Stimulated activated CD4-positive, alpha-beta T cell treated with anti-CD3 and anti-CD28 coated beads, TNF-alpha, amount 100 ng/mL, for 1 hour (primary cell): ENCODE measurements around the gene PRTG.
"Not testable (repeated sequence)": the region's sequence is repeated elsewhere in the genome, so short reads cannot be mapped to it uniquely, and the experiment has no call there.

Experiments
- DNase-seq, 3 donors: peaks; one replicate each; pipeline ENCODE4 v3.0.0-alpha.2; 2020; ENCODE audit warnings: low read depth in 3 of 3, low spot score in 1 of 3

PRTG gene

GRCh38 chr15:55743729-55744655 is 1.0 kb upstream of the PRTG start:
- DNase-seq = no peak

DNA sequence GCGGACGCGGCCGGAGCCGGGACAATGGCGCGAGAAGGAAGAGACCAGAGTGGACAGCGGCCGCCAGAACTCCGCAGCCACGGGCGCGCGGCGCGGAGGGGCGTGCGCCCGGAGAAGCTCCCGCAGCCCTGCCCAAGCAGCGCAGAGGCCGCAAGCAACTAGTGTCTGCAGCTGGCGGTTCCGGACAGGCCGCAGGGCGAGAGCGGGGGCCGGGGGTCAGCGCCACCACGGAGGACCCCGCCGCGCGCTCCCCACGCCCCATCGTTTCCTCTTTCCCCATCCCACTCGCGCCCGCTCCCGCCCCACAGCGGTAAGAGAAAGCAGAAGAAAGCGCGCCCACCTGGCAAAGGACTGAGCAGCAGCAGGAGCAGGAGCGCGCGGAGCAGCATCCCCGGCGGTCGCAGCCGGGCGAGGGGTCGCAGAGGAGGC is 440 bp downstream of the PRTG start:
- DNase-seq = no peak

- DNase-seq = no peak
Measured at GRCh38 chr15:55741833-55742497, 987 bp downstream of the PRTG start.

DNA sequence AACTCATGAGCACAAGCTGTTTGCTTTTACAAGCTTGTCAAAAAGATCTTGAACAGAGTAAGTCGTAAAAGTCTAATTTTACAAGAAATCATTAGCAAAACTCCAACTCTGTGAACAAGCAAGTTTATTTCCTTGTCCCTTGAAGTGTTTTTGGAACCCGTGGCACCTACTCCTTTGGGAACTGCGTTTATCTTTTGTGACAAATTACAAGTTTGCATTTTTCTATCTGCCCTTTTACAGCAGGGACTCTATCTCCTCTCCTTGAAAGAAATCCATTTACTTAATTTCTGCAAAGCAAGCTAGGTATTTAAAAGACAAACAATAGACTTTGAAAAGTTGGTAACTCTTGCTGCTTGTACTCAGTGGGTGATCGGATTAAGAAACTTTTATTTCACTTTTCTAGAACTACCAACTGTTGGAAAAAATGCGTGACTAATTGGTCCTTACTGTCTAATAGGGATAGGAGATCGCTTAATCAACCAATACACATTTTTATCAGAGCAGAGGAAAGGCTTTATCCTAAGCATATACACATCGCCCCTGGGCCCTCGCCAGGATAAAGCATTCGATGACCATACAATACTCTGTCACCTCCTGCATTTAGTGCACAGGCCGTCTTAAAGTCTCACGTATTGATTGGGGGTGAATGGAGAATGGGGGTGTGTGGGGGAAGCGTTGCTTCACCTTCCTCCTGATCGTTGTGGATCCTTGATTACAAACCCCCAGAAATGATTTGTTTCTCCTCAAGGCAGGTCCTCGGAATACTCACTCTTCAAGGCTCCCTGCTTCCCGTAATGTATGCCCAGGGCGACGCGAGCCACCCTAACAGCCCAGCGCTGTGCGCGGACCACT is 1.7 kb downstream of the PRTG start:
- no peak for DNase-seq

DNA sequence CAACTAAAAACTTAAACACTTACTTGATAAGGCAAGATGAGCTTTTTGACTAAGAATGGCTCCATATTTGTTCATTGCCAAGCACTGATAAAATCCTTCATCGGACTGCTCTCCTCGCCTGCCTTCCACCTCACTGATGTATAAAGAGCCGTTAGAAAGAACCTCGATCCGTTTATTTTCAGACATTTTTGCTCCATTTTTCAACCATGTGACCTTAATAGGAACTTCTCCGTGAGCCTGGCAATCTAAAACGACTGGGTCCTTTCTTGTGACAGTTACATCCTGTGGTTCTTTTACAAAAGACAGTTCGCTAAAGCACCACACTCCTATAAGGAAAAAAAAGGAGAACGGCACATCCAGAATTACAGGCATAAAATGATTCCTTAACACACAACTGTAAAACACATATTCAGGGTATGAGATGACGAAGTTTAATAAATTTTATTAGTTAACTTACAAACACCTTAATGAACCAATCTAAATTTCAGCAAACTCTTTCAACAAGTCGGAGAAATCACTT is 2.5 kb downstream of the PRTG start:
- DNase-seq = no peak

DNA sequence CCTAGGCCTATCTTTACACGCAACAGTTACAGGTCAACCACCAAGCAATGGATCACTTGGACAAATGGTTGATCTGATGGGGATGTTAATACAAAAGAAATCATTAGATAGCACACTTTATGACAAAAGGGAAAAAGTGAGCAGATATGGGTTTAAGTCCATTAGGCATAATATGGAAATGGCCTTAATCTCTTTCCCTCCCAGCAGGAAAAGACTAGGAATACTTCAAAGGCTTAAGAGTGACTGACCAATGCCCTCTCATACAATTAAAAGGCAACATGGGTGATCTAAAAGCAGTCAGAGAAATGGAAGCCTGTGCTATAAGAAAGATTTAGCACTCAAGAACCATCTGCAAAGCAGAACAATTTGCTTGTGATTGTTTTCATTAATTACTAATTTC is 3.3 kb downstream of the PRTG start:
- no peak for DNase-seq

DNA sequence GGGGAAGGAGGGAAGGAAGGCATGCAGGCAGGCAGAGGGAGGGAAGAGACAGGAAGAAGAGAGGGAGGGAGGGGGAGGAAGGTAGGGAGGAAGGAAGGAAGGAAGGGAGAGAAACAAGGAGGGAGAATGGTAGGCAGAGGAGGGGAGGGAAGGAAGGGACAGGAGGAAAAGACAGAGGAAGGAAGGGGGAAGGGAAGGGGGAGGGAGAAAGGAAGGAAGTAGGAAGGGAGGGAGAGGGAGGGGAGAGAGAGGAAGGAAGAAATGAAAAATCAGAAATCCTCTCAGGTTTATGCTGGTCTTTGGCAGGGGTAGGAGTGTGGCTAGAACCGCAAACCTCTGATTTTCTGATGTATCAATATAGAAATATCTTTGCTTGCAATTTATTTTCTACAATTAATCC is 4.2 kb downstream of the PRTG start:
- DNase-seq = no peak

DNA sequence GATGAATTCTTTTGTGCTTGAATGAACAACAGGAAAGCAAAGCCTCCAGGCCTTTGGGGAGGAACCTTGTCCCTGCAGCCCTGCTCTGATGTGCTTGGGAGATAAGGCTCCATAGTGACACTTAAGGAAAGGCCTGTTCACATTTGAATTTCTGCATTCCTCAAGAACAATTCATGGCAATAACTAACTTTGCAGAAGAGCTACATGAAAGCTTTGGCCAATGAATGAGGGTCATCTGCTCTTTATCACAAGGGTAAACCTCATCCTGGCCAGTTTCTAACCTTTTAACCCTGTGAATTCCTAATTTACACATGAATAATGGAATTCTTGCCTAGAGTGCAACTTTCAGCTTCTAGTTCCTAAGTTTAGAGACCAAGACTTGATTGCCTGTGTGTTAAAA is 5.6 kb downstream of the PRTG start:
- DNase-seq = no peak

DNA sequence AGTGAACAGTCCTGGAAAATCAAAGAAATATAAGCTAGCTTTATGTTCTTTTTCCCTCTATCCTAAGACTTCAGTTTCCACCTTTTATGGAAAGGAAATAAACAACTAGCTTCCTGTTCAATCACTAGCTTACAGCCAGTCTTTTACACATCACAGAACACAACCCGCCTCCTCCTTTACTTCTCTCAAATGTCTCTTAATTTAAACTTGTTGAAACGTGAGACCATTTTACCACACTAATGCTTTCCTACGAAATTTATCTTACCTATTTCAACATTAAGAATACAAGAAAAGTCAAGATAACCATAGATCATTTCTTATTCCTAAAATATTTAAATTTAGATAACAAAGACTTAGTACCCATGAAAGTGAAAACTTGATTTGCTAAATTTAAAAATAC is 6.2 kb downstream of the PRTG start:
- no peak for DNase-seq

- DNase-seq = no peak
Measured at GRCh38 chr15:55734641-55735040, 8.3 kb downstream of the PRTG start.

GRCh38 chr15:55733461-55733860 is 9.5 kb downstream of the PRTG start:
- DNase-seq = not testable (repeated sequence)

- no peak for DNase-seq
Measured at GRCh38 chr15:55721554-55722185, 21.3 kb downstream of the PRTG start.

- DNase-seq = no peak
Measured at GRCh38 chr15:55715355-55716076, 27.4 kb downstream of the PRTG start.

DNA sequence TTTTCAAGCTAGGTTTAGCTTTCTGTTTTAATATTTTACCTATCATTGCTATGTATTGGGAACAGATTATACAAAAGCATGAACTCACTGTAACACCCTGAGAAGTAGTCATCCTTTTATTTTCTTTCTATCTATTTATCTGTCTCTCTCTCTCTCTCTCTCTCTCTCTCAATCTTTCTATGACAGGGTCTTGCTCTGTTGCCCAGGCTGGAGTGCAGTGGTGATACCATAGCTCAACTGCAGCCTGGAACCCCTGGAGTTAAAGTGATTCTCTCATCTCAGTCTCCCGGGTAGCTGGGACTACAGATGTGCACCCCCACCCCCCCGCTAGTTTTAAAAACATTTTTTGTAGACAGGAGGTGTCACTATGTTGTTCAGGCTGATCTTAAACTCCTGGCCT is 28.9 kb downstream of the PRTG start:
- no peak for DNase-seq

DNA sequence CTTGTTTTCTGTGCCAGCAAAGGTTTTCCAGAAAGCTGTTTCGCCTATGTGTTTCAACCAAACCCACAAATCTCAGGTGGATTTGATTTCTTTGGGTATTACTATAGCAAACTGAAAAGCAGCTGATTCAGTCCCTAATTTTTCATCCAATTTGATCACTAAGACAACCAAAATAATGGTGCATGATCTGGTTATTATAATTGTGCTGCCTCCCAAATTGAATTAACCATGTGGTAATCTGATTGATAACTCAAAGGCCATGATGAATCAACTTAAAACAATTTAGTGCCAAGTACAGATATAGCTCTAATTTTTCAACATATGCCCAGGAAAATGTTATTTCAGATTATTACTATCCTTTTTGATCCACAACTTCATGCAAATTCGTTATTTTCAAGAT is 30.6 kb downstream of the PRTG start:
- no peak for DNase-seq

GRCh38 chr15:55710286-55710685 is 32.7 kb downstream of the PRTG start:
- DNase-seq = no peak

DNA sequence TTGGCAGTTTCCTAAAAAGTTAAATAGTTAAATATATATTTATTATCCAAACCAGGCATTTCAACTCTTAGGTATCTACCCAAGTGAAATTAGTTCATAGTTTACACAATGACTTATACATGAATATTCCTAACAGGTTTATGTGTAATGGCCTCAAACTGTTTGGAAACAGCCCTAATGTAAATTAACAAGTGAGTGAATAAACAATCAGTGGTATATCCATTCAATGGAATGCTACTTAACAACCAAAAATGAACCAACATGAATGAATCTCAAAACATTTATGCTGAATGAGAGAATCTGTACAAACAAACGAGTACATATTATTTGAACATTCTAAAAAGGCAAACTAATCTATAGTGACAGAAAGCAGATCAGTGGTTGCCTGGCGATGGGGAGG is 33.5 kb downstream of the PRTG start:
- no peak for DNase-seq

GRCh38 chr15:55708720-55709119 is 34.2 kb downstream of the PRTG start:
- no peak for DNase-seq

DNA sequence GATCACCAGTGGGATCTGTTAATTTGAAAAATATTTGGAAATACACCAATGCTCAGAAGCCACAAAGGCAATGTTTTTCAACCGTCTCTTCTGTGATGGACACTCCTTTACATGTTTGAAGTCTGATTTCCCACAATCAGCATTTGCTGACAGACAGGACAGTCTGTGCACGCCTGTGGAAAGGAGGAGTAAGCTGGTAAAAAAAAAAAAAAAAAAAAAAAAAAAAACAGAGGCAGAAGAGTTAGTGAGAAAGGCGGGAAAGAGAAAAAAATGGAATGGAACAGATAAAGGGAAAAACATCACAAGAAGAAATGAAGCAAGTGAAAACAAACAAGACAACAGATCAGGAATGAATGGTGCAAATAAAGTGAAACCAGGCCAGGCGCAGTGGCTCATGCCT is 35.0 kb downstream of the PRTG start:
- DNase-seq = no peak

DNA sequence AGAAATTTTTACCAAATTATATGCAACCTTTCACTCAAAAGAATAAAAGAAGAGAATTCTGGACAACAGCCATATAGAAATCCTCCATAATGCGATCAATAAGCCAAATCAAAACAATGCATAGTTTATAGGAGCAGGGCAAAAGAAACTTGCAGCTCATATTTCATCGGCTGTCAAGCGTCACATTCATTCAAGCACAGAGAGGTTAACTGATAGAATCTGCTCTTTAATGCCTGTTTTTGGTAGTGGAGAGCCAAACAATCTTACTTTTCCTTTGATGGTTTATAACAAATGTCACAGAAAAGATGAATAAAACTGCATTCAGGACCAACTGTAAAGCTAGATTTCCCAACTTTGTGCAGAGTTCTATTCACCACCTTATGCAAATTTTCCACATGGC is 35.4 kb downstream of the PRTG start:
- no peak for DNase-seq
